LoVo (cell line): ENCODE results near the gene MATK.
"Not testable (repeated sequence)": the region's sequence is repeated elsewhere in the genome, so short reads cannot be mapped to it uniquely, and the experiment has no call there.

ENCODE experiments used
- DNase-seq: peaks from one replicate; pipeline ENCODE4 v3.0.0-alpha.2; 2016; ENCODE audit warnings: low spot score

The MATK gene

GRCh38 chr19:3770136-3770999, 15.8 kb downstream of the MATK start:
- DNase-seq: no peak

- DNase-seq: no peak
These were observed 16.7 kb downstream of the MATK start for GRCh38 chr19:3769494-3769893.

GRCh38 chr19:3768748-3769099, 17.5 kb downstream of the MATK start:
- DNase-seq: no peak

GRCh38 chr19:3768015-3768747, 18.0 kb downstream of the MATK start:
- DNase-seq: no peak

GRCh38 chr19:3767050-3767449, 19.1 kb downstream of the MATK start:
- DNase-seq: no peak

GRCh38 chr19:3766520-3766919, 19.7 kb downstream of the MATK start:
- no peak for DNase-seq

- not testable (repeated sequence) for DNase-seq
These were observed 20.4 kb downstream of the MATK start for GRCh38 chr19:3765757-3766156.

- DNase-seq: no peak
These were observed 21.1 kb downstream of the MATK start for GRCh38 chr19:3765121-3765520.

- DNase-seq: peak; percentile 99
These were observed 23.4 kb downstream of the MATK start, which contains the start of gene MRPL54 for GRCh38 chr19:3762501-3763459. Gene MRPL54 (plus strand): TSS chr19:3762682. CDS start chr19:3762701, 19 bp downstream.

GRCh38 chr19:3762130-3762473, 24.1 kb downstream of the MATK start:
- no peak for DNase-seq

- peak; percentile 91 for DNase-seq
These were observed 24.6 kb downstream of the MATK start, which contains the start of gene APBA3 for GRCh38 chr19:3761382-3762129. Gene APBA3 (minus strand): TSS chr19:3761692. CDS start chr19:3760264, 1,428 bp downstream.

- DNase-seq: no peak
These were observed 25.3 kb downstream of the MATK start for GRCh38 chr19:3760871-3761361.

GRCh38 chr19:3759482-3760254, 26.5 kb downstream of the MATK start:
- no peak for DNase-seq

GRCh38 chr19:3758297-3758696, 27.9 kb downstream of the MATK start:
- not testable (repeated sequence) for DNase-seq

- not testable (repeated sequence) for DNase-seq
These were observed 28.5 kb downstream of the MATK start for GRCh38 chr19:3757705-3758104.

- no peak for DNase-seq
These were observed 32.4 kb downstream of the MATK start for GRCh38 chr19:3753631-3754410.

GRCh38 chr19:3752492-3752891, 33.7 kb downstream of the MATK start:
- DNase-seq: no peak

- no peak for DNase-seq
These were observed 34.9 kb downstream of the MATK start for GRCh38 chr19:3751236-3751635.

- DNase-seq: no peak
These were observed 36.0 kb downstream of the MATK start for GRCh38 chr19:3750211-3750610.

- no peak for DNase-seq
These were observed 37.2 kb downstream of the MATK start for GRCh38 chr19:3748965-3749364.
